Activated naive CD8-positive, alpha-beta T cell (primary cell): Measurements from ENCODE around the gene PWWP2B.

ENCODE experiments used
- H3K27ac Mint-ChIP-seq: one replicate; pipeline ENCODE4 v1.8.0; 2021; ENCODE audit warnings: mixed read lengths
- H3K27me3 Mint-ChIP-seq: one replicate; pipeline ENCODE4 v1.8.0; 2021; ENCODE audit warnings: mixed read lengths
- H3K36me3 Mint-ChIP-seq: one replicate; pipeline ENCODE4 v1.8.0; 2021; ENCODE audit warnings: mixed read lengths
- H3K4me1 Mint-ChIP-seq: one replicate; pipeline ENCODE4 v1.8.0; 2021; ENCODE audit warnings: low read depth, mixed read lengths
- H3K4me3 Mint-ChIP-seq: one replicate; pipeline ENCODE4 v1.8.0; 2021; ENCODE audit warnings: mild to moderate bottlenecking, mixed read lengths
- H3K9me3 Mint-ChIP-seq: one replicate; pipeline ENCODE4 v1.8.0; 2021; ENCODE audit warnings: low read depth, mixed read lengths

Gene PWWP2B

GRCh38 chr10:132392811-132393694 is 3.9 kb upstream of the PWWP2B start:
- Mint-ChIP-seq H3K4me1 (peaks cover 5% of the 10 kb centered on the region), H3K27me3 (no peaks in the 10 kb centered on the region), H3K36me3 (no peaks in the 10 kb centered on the region), H3K9me3 (peaks cover 8% of the 10 kb centered on the region), H3K27ac (no peak overlapping the region), H3K4me3 (no peak overlapping the region)

DNA sequence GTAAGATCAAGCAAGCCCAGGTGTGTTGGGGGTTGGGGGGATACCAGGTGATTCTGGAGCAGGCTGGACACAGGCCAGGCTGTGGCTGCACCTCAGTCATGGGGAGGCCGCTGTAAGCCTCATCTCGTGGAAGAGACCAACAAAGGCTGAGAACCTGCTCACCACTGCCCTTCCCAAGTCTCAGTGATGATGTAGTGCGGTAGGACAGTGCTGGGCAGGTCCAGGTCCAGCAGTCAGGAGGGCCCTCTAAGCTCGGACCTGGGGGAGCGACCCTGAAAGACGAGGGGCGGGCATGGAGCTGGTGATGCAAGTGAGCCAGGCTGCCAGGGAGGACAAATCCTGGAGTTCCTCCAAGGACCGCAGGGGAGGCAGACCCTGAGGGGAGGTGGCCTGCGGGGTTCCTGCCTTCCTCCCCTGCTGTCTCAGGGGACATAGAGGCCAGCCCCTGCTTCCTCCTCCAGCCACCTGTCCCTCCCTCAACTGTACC is 3.3 kb upstream of the PWWP2B start:
- H3K36me3 Mint-ChIP-seq = no peaks in the 10 kb centered on the region
- H3K4me3 Mint-ChIP-seq = no peak overlapping the region
- no peaks in the 10 kb centered on the region for H3K27me3 Mint-ChIP-seq
- peaks cover 8% of the 10 kb centered on the region for H3K9me3 Mint-ChIP-seq
- H3K4me1 Mint-ChIP-seq = peaks cover 7% of the 10 kb centered on the region
- no peak overlapping the region for H3K27ac Mint-ChIP-seq

- no peak overlapping the region for H3K27ac Mint-ChIP-seq
- no peaks in the 10 kb centered on the region for H3K27me3 Mint-ChIP-seq
- H3K4me1 Mint-ChIP-seq = peaks cover 7% of the 10 kb centered on the region
- no peak overlapping the region for H3K4me3 Mint-ChIP-seq
- H3K36me3 Mint-ChIP-seq = no peaks in the 10 kb centered on the region
- H3K9me3 Mint-ChIP-seq = peaks cover 8% of the 10 kb centered on the region
Observed at GRCh38 chr10:132394201-132394811, 2.7 kb upstream of the PWWP2B start.

GRCh38 chr10:132394936-132395703 is 1.9 kb upstream of the PWWP2B start:
- Mint-ChIP-seq H3K4me3 (peak overlapping the region; percentile 46), H3K9me3 (peaks cover 8% of the 10 kb centered on the region), H3K36me3 (no peaks in the 10 kb centered on the region), H3K27me3 (no peaks in the 10 kb centered on the region), H3K4me1 (peaks cover 10% of the 10 kb centered on the region), H3K27ac (peak overlapping the region; percentile 3)

DNA sequence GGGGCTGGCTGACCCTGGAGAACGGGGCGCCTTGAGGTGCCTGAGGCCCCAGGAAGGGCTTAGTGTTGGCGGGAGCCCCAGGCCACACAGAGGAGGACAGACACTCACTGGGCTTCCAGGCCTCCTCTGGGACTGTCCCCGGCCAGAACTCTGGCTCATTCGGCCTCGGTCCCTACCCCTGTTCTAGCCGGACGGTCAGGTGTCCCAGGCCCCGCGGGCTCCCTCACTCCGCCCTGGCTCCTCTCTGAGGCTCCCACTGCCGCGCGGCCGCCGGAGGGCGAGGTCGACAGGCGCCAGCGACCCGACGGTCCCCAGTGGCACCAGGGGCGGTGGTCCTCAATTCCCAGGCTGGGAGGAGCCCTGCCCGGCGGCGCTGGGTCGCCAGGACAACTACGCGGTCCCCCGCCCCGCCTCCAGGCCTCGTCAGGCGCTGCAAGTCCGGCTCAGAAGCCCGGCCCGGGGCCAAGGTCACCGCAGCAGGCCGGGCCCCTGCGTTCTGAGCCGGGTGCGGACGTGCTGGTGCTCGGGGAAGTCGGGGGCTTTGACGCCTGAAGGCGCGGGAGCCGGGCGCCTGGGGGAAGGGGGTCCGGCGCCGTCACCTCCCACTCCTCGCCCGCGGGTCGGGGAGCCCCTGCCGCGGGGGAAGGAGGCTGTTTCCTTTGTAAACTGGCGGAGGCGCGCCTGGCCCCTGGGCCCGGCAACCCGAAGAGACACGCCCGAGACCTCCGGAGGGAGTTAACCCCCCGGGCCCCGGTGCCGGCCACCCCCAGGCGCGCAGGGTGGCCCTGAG is 1.1 kb upstream of the PWWP2B start:
- Mint-ChIP-seq H3K27me3 (no peaks in the 10 kb centered on the region), H3K9me3 (peaks cover 8% of the 10 kb centered on the region), H3K36me3 (no peaks in the 10 kb centered on the region), H3K27ac (no peak overlapping the region), H3K4me1 (peaks cover 13% of the 10 kb centered on the region), H3K4me3 (no peak overlapping the region)

DNA sequence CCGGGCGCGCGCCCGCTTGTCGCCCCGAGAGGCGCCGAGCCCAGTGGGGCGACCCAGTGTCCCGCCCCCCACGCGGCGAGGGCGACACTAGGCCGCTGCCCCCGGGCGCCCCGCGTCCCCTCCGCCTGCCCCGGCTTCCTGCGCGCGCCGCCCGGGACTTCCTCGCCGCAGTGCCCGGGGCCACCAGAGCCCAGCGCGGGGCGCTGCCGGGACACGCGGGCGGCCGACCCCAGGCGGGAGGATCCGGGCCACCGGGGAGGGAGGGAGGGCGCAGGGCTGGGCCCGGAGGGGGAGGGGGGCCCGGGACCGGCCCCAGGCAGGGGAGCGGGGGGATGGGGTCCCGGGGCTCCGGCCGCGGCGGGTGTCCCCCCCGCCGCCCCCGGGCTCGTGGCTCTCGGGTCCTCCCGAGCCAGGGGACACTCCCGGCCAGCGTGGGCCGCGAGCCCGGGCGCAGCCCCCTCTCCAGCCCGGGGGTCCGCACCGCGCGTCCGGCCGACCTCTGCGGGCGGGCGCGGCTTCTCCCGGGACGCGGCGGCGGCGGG is 435 bp upstream of the PWWP2B start:
- Mint-ChIP-seq H3K4me1 (peaks cover 13% of the 10 kb centered on the region), H3K27me3 (no peaks in the 10 kb centered on the region), H3K27ac (no peak overlapping the region), H3K36me3 (no peaks in the 10 kb centered on the region), H3K9me3 (peaks cover 8% of the 10 kb centered on the region), H3K4me3 (no peak overlapping the region)

GRCh38 chr10:132397671-132398565 is 918 bp downstream of the PWWP2B start:
- Mint-ChIP-seq H3K27me3 (no peaks in the 10 kb centered on the region), H3K4me1 (peaks cover 13% of the 10 kb centered on the region), H3K36me3 (no peaks in the 10 kb centered on the region), H3K27ac (peak overlapping the region; percentile 87), H3K4me3 (peak overlapping the region; percentile 86), H3K9me3 (no peaks in the 10 kb centered on the region)

- Mint-ChIP-seq H3K36me3 (no peaks in the 10 kb centered on the region), H3K27me3 (no peaks in the 10 kb centered on the region), H3K27ac (no peak overlapping the region), H3K4me1 (peaks cover 13% of the 10 kb centered on the region), H3K9me3 (no peaks in the 10 kb centered on the region), H3K4me3 (peak overlapping the region; percentile 32)
Observed at GRCh38 chr10:132398566-132398991, 1.6 kb downstream of the PWWP2B start.

DNA sequence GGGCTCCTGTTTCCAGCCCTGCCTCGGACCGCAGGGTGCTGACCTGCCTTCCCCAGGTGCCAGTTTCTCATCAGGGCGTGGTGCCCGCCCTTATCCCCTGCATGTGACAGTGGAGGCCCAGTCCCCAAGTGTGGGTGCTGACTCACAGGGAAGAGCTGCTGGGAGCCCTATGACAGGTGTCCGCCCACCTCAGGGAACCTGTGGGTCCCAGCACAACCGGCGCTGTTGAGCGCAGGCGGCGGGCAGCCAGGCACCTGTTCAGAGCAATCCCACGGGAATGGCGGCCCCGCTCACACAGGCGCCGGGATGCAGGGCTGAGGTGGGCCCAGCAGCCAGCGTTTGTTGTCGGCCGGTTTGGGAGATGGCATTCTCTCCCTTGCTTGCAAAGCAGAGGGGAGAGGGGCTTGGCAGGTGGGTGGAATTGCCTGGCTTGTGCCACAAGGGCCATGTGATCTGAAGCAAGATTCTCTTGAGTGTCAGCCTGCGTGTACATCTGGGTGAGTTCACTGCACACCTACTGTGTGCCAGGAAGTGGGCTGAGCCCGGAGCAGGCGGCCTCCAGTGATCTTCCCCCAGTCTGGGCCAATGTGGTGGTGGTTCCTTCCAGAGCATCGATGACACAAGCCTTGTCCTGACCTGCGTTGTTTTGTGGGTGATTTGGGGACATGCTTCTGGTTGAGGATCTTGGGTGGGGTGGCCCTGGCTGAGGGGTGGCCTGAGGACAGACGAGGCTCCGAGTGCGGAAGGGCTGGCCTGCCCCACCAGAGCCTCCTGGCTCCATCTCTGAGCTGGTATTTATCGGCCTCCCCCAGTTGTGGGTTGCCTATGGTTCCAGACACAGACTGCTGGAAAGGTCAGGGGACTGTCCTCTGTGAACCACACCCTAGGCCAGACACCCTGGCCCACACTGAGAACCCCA is 2.4 kb downstream of the PWWP2B start:
- no peaks in the 10 kb centered on the region for H3K27me3 Mint-ChIP-seq
- H3K4me3 Mint-ChIP-seq = peak overlapping the region; percentile 17
- no peaks in the 10 kb centered on the region for H3K9me3 Mint-ChIP-seq
- no peak overlapping the region for H3K27ac Mint-ChIP-seq
- no peaks in the 10 kb centered on the region for H3K36me3 Mint-ChIP-seq
- H3K4me1 Mint-ChIP-seq = peaks cover 13% of the 10 kb centered on the region

- H3K27me3 Mint-ChIP-seq = no peaks in the 10 kb centered on the region
- peaks cover 13% of the 10 kb centered on the region for H3K4me1 Mint-ChIP-seq
- H3K4me3 Mint-ChIP-seq = no peak overlapping the region
- no peaks in the 10 kb centered on the region for H3K36me3 Mint-ChIP-seq
- no peaks in the 10 kb centered on the region for H3K9me3 Mint-ChIP-seq
- no peak overlapping the region for H3K27ac Mint-ChIP-seq
Observed at GRCh38 chr10:132400041-132400546, 3.1 kb downstream of the PWWP2B start.

DNA sequence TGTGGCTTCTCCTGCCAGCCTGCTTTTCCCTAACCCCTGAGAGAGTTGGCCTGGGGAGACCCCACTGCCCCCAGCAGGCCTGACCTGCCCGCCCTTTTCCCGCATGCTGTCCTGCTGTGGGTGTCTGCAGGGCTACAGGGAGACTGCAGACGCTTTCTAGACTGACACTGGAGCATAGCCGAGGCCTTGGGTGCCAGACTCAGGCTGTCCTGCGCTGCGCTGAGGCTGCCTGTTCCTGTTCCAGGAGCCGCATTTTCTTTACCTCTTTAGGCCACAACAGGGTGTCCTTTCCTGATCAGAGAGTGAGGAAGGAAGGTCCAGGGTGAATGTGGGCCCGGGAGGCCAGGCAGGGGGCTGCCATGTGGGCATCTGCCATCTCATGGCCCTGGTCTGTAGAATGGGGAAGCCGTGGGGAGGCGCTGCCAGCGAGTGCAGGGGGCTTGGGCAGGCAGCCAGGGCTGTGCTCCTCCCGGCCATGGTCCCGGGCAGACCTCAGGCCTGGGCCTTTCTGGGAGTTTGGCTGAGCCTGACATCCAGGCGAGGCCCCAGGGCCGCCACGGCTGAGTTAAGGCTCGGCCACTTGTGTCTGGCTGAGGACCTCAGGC is 3.6 kb downstream of the PWWP2B start:
- no peaks in the 10 kb centered on the region for H3K36me3 Mint-ChIP-seq
- H3K4me3 Mint-ChIP-seq = no peak overlapping the region
- H3K4me1 Mint-ChIP-seq = peaks cover 13% of the 10 kb centered on the region
- no peak overlapping the region for H3K27ac Mint-ChIP-seq
- no peaks in the 10 kb centered on the region for H3K27me3 Mint-ChIP-seq
- H3K9me3 Mint-ChIP-seq = no peaks in the 10 kb centered on the region

DNA sequence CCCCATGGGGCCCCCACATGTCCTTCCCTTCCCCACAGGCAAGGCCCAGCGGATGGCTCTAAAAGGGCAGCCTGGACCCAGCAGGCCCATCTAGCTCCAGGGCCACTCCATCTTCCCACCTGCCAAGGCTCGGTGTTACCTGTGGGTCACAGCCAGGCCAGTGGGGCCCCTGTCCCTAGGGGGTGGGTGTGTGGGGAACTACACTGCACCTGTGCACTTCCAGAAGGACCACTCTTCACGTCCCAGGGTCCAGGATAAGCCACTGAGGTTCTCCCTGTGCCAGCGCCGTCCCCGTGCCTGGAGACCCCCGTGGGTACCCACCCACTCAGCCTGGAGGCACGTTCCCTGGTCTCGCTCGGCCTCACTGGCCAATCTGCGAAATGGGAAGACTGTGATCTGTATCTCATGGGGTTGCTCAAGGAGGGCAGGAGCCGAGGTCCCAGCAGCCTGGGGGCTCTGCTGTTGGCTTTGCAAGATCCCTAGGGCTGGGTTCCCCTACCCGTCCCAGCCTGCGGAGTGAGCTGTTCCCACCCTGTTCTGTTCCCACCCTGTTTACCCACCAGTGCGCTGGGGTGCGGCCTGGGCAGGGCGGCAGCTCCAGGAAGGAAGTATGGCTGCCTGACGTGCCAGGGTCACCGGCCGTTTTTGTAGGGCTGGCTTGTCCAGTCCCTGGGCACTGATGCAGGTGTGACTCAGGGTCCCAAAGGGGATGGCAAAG is 4.6 kb downstream of the PWWP2B start:
- H3K27ac Mint-ChIP-seq = no peak overlapping the region
- no peak overlapping the region for H3K4me3 Mint-ChIP-seq
- no peaks in the 10 kb centered on the region for H3K36me3 Mint-ChIP-seq
- H3K9me3 Mint-ChIP-seq = no peaks in the 10 kb centered on the region
- no peaks in the 10 kb centered on the region for H3K27me3 Mint-ChIP-seq
- peaks cover 13% of the 10 kb centered on the region for H3K4me1 Mint-ChIP-seq
